ENCODE data around the gene FANCC. TPM values are rescaled to one million over a fixed set of nuclear protein-coding genes. Genes with fewer than 3 reads are reported as not detected.

FANCC gene
- polyA plus RNA-seq, 1 donor: 24.8 TPM

- DNase-seq: peak; percentile 64
Observed at GRCh38 chr9:95143591-95144561, 173.6 kb downstream of the FANCC start.

- DNase-seq: no peak
Observed at GRCh38 chr9:95142728-95143127, 174.8 kb downstream of the FANCC start.

GRCh38 chr9:95142315-95142714, 175.2 kb downstream of the FANCC start:
- no peak for DNase-seq

DNA sequence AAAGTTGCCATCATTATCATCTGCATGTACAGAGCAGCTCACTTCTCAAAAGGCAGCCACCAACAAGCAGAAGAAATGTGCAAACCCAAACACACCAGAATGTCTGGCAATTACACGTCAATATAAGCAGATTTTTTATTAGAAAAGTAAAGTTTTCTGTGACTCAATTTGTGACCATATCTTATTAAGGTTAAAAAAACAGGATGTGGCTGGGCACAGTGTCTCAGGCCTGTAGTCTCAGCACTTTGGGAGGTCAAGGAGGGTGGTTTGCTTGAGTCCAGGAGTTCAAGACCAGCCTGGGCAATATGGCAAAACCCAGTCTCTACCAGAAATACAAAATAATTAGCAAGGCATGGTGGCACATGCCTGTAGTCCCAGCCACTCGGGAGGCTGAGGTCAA, 176.7 kb downstream of the FANCC start:
- no peak for DNase-seq

GRCh38 chr9:95139126-95139525, 178.4 kb downstream of the FANCC start:
- no peak for DNase-seq

- no peak for DNase-seq
Observed at GRCh38 chr9:95138474-95138873, 179.0 kb downstream of the FANCC start.

DNA sequence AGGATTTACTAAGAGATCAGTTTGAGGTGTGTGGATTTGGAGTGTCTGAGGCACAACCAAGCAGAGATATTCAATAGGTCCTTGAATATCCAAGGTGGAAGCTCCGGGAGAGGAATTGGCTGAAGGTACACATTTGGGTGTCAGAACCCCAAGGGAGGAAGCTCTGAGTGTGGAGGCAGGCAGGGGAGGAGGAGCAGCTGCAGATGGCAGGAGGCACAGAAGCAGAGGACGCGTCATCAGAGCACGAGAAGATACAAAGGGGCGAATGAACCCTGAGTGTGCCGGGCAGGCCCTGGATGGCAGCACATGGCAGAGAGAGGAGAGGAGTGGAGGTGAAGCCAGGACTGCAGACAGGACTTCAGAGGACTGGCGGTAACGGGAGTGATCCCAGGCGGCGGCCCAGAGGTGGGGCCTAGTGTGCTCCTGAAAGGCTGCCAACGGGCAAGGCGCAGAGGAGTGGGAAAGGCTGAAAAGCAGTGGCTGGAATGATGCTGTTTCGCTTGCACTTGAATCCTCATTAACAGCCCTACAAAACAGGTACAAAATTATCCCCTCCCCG, 179.8 kb downstream of the FANCC start:
- DNase-seq: no peak

DNA sequence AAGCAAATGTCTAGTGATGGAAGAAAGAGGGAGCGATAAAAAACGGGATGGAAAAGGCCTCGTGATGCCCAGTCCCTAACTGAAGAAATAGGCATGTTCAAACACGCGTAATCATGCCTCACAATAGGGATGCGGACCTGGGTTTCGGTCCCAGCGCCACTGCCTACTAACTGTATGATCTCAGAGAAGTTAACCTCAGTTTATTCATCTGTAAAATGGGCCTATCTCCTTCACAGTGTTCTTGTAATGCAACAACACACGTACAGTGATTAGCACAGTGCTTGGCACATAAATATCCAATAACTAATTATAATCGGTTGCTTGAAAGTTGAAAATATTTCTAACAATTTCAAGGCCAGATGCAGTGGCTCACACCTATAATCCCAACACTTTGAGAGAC, 181.8 kb downstream of the FANCC start:
- DNase-seq: no peak

- DNase-seq: no peak
Observed at GRCh38 chr9:95134457-95134881, 183.0 kb downstream of the FANCC start.

DNA sequence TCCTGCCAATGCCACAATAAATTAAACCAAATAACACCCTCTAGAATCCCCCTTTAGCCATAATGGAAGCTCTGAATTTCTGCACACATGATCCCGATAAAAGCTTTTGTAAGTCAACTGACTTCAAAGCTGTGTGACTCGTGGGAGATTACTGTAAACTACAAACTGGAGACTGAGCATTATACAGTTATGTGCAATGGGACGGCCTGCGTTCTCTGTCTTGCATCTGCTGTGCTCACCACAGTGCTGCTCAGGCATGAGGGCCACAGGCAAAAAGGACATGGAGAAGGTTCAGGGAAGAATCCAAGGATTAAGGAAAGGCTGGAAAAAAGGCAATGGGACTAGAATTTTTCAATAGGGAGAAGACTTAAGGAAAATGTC, 184.2 kb downstream of the FANCC start:
- DNase-seq: no peak

- DNase-seq: no peak
Observed at GRCh38 chr9:95132366-95133324, 184.9 kb downstream of the FANCC start.

- DNase-seq: peak; percentile 80
Observed at GRCh38 chr9:95131023-95131943, 186.2 kb downstream of the FANCC start.

- DNase-seq: no peak
Observed at GRCh38 chr9:95130484-95130883, 187.0 kb downstream of the FANCC start.

DNA sequence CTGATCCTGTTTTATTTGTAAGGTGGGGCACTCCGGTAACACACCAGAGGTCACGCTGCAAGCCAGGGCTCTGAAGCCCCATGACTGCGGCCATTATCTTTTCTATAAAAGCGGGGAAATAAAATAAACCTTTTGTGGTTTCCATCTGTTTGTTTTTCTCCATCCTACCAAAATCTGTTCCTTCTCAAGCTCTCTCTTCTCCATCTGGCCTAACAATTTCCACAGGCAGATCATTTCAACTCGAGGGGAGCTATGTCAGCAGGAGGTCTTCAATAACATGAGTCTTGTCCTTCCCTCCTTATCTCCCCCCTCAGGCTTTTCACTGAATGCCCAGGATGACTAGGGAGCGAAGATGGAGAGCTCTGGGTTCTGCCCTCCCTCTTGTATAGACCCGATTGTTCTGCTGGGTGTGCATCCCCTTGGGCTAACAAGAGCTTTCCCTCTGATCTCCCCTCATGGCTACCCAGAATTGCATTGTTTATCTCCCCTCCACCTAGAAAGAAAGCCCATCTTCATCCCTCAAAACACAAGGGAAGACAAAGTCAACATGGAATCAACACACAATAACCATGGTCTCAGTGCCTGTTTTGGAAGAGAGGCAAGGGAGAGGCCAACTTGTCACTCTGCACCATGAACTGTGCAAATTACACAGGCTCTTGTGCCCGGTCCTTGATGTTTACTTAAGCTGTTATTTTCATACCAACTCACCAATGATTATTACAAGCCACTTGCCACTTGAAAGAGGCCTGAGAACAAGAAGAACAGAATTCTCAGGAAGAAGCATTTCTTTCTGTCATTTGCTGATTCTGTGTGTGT, 187.8 kb downstream of the FANCC start:
- DNase-seq: no peak

- DNase-seq: no peak
Observed at GRCh38 chr9:95128177-95128524, 189.4 kb downstream of the FANCC start.

GRCh38 chr9:95127249-95128176, 190.0 kb downstream of the FANCC start:
- peak; percentile 80 for DNase-seq

- DNase-seq: no peak
Observed at GRCh38 chr9:95126739-95127138, 190.8 kb downstream of the FANCC start.

GRCh38 chr9:95125652-95126051, 191.9 kb downstream of the FANCC start:
- no peak for DNase-seq
